ENCODE data around the gene EDC4.

- TF ChIP-seq CTCF (conservative IDR thresholded peaks at IDR 0.05; ENCODE audit: low read depth in 2 of 2) (no peak), POLR2AphosphoS5 (IDR thresholded peaks at IDR 0.05; ENCODE audit: low read depth) (no peak), EZH2 (IDR thresholded peaks at IDR 0.05; ENCODE audit: low read depth, unreplicated experiment) (no peak), CREB1 (CRISPR knock-in tag; IDR thresholded peaks at IDR 0.05; ENCODE audit: low read depth) (no peak)
Observed at GRCh38 chr16:67909056-67909742, 36.3 kb downstream of the EDC4 start.

Data from GM23338 (cell line).